WTC11 (cell line): ENCODE measurements around the gene SCRG1. TPM values are rescaled to one million over a fixed set of nuclear protein-coding genes. Genes with fewer than 3 reads are reported as not detected.
A peak's percentile ranks its signal among the peaks of the same experiment; 100 is the strongest.

Source experiments
- ATAC-seq: fragments of 200-7000 bp; cut with Tn5 transposase; 2 replicates; pipeline ENCODE4 v1.10.0; 2021; ENCODE audit warnings: mild to moderate bottlenecking, moderate library complexity
- CTCF ChIA-PET: fragments of 300-600 bp; sonication (Branson Sonifier 250); formaldehyde crosslinking; loops from one replicate; lab custom pipeline; 2021; ENCODE audit warnings: antibody characterized with exemption; lab: Charles Lee
- POLR2A ChIA-PET: fragments of 350-600 bp; sonication (Branson Sonifier 250); formaldehyde crosslinking; loops from one replicate; lab custom pipeline; 2021; ENCODE audit warnings: antibody characterized with exemption; lab: Charles Lee
- DNase-seq: peaks from one replicate; pipeline ENCODE4 v3.0.0; 2021; ENCODE audit warnings: low spot score
- H3K27ac Mint-ChIP-seq: 2 replicates; pipeline ENCODE4 v1.8.0; 2021; ENCODE audit warnings: mixed read lengths
- H3K27me3 Mint-ChIP-seq: 2 replicates; pipeline ENCODE4 v1.8.0; 2021; ENCODE audit warnings: low read depth, mild to moderate bottlenecking, moderate library complexity, mixed read lengths
- H3K36me3 Mint-ChIP-seq: 2 replicates; pipeline ENCODE4 v1.8.0; 2021; ENCODE audit warnings: mixed read lengths
- H3K4me1 Mint-ChIP-seq: 2 replicates; pipeline ENCODE4 v1.8.0; 2022; ENCODE audit warnings: mixed read lengths
- H3K4me3 Mint-ChIP-seq: 2 replicates; pipeline ENCODE4 v1.8.0; 2021; ENCODE audit warnings: mild to moderate bottlenecking, moderate library complexity, mixed read lengths
- H3K9me3 Mint-ChIP-seq: 2 replicates; pipeline ENCODE4 v1.8.0; 2021; ENCODE audit warnings: mixed read lengths
- FOXJ3 ChIP-seq: sonication (generic); formaldehyde crosslinking; IDR thresholded peaks from 2 replicates; pipeline ENCODE4 v1.9.0; 2021; ENCODE audit warnings: missing genetic modification reagents, mild to moderate bottlenecking, borderline replicate concordance
- GABPB1 ChIP-seq: sonication (generic); formaldehyde crosslinking; IDR thresholded peaks from 2 replicates; pipeline ENCODE4 v1.8.1; 2023; ENCODE audit warnings: mild to moderate bottlenecking, missing genetic modification reagents
- JAZF1 ChIP-seq: fragments of 250-450 bp; sonication (Bioruptor Pico); IDR thresholded peaks from 2 replicates; pipeline ENCODE4 v1.9.0; 2021; ENCODE audit warnings: moderate library complexity, mild to moderate bottlenecking, inconsistent platforms
- TEAD4 ChIP-seq: sonication (generic); formaldehyde crosslinking; IDR thresholded peaks from 2 replicates; pipeline ENCODE4 v1.8.0; 2022; ENCODE audit warnings: mild to moderate bottlenecking, missing genetic modification reagents
- ZNF138 ChIP-seq: sonication (generic); formaldehyde crosslinking; conservative IDR thresholded peaks from 2 replicates; pipeline ENCODE4 v1.8.1; 2022; ENCODE audit warnings: mild to moderate bottlenecking, moderate library complexity, missing genetic modification reagents
- ZNF263 ChIP-seq: sonication (generic); formaldehyde crosslinking; IDR thresholded peaks from 2 replicates; pipeline ENCODE4 v1.8.1; 2022; ENCODE audit warnings: low read depth, mild to moderate bottlenecking, moderate library complexity, missing genetic modification reagents
- ZNF317 ChIP-seq: sonication (generic); formaldehyde crosslinking; IDR thresholded peaks from 2 replicates; pipeline ENCODE4 v1.8.1; 2023; ENCODE audit warnings: low read depth, mild to moderate bottlenecking, moderate library complexity, missing genetic modification reagents, borderline replicate concordance
- total RNA-seq: library from RNA; stranded (reverse); gene quantifications from 3 replicates; pipeline ENCODE4 v1.2.3, GENCODE V29; 2021
- TF ChIP-seq, protein P1 (sequence below): fragments of 250-450 bp; sonication (Bioruptor Pico); conservative IDR thresholded peaks from 2 replicates; pipeline ENCODE4 v1.9.0; 2021; ENCODE audit warnings: mild to moderate bottlenecking
- TF ChIP-seq, protein P2 (sequence below): sonication (generic); formaldehyde crosslinking; IDR thresholded peaks from 2 replicates; pipeline ENCODE4 v1.8.1; 2023; ENCODE audit warnings: mild to moderate bottlenecking, missing genetic modification reagents
- TF ChIP-seq, protein P3 (sequence below): sonication (generic); formaldehyde crosslinking; conservative IDR thresholded peaks from 2 replicates; pipeline ENCODE4 v1.8.1; 2022; ENCODE audit warnings: mild to moderate bottlenecking, missing genetic modification reagents
- TF ChIP-seq, protein P4 (sequence below): fragments of 250-450 bp; sonication (Bioruptor Pico); IDR thresholded peaks from 2 replicates; pipeline ENCODE4 v2.1.2; 2022; ENCODE audit warnings: mild to moderate bottlenecking, moderate library complexity
- TF ChIP-seq, protein P5 (sequence below): sonication (generic); formaldehyde crosslinking; IDR thresholded peaks from 2 replicates; pipeline ENCODE4 v1.8.1; 2023; ENCODE audit warnings: mild to moderate bottlenecking, missing genetic modification reagents, moderate library complexity

Gene SCRG1
- total RNA-seq, 1 experiment from 2014 or later, result not detected

GRCh38 chr4:173360587-173361221, 38.2 kb downstream of the SCRG1 start (continued):
- TF ChIP-seq GABPB1 (CRISPR knock-in tag), result no peak

DNA sequence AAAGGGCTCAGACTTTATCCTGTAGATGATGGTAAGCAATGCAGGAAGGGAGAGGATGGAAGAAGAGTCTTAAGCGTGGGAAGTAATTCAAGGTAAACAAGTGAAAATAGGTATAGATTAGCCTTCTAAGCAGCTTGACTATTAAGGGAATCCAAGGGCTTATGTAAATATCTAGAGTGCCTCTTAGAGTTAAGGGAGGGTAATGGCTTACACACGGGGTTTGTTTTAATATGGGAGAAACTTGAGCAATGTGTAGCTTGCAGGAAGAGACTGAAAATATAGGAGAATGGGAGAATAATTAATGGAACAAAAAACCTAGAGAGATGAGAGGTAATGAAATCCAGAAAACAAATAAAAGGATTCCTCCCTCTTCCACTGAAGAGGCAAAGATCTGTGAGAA, 41.0 kb downstream of the SCRG1 start:
- no peaks in the 10 kb centered on the region for H3K4me1 Mint-ChIP-seq
- H3K4me3 Mint-ChIP-seq, result no peak overlapping the region
- TF ChIP-seq ZNF263 (CRISPR knock-in tag) (no peak), ZNF138 (CRISPR knock-in tag) (no peak), JAZF1 (CRISPR knock-in tag) (no peak)
- TF ChIP-seq, protein P1, sequence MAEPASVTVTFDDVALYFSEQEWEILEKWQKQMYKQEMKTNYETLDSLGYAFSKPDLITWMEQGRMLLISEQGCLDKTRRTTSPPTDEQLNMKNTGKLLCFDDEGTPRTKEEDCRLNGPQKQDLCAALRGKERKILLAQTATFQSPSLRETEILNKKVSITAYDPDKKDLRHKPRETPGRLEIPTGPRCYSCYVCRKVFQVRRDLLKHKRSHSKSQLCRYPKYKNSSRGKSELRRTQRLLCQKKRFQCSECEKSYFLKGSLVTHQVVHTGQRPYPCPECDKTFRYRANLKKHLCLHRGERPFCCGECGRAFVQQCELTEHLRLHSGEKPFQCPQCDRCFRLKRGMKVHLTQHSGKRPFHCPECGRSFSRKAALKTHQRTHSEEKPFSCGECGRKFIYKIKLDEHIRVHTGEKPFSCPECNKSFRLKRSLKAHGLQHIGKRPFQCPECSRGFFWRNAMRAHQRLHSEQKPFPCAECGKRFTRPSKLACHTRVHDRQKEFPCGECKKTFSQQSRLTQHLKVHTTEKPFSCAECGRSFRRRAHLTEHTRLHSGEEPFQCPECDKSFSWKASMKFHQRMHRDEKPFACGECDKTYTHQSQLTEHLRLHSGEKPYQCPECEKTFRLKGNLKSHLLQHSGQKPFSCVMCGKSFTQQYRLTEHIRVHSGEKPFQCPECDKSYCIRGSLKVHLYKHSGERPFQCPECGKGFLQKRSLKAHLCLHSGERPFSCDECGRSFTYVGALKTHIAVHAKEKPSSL (CRISPR knock-in tag), result no peak
- CTCF ChIA-PET, result interaction anchor here (0.5 kb wide), 1 partner anchor 21 kb away, joined by 4 read pairs; no protein-coding TSS in a partner anchor
- DNase-seq, result no peak
- H3K36me3 Mint-ChIP-seq, result peaks cover 4% of the 10 kb centered on the region; the same call in 1 of the 2 replicates
- ATAC-seq, result 0 out of 2 replicates have a peak, but pooled peaks have one; percentile 38
- H3K27ac Mint-ChIP-seq, result no peak overlapping the region
- peaks cover 9% of the 10 kb centered on the region for H3K9me3 Mint-ChIP-seq
- POLR2A ChIA-PET, result no interaction called here
- H3K27me3 Mint-ChIP-seq, result no peaks in the 10 kb centered on the region

GRCh38 chr4:173347467-173347866, 51.4 kb downstream of the SCRG1 start:
- DNase-seq, result no peak
- TF ChIP-seq JAZF1 (CRISPR knock-in tag), result no peak
- TF ChIP-seq ZNF317 (CRISPR knock-in tag), result peak; percentile 71; the same call in 1 of the 2 replicates
- TF ChIP-seq, protein P2, sequence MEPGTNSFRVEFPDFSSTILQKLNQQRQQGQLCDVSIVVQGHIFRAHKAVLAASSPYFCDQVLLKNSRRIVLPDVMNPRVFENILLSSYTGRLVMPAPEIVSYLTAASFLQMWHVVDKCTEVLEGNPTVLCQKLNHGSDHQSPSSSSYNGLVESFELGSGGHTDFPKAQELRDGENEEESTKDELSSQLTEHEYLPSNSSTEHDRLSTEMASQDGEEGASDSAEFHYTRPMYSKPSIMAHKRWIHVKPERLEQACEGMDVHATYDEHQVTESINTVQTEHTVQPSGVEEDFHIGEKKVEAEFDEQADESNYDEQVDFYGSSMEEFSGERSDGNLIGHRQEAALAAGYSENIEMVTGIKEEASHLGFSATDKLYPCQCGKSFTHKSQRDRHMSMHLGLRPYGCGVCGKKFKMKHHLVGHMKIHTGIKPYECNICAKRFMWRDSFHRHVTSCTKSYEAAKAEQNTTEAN (CRISPR knock-in tag), result no peak
- TF ChIP-seq, protein P3, sequence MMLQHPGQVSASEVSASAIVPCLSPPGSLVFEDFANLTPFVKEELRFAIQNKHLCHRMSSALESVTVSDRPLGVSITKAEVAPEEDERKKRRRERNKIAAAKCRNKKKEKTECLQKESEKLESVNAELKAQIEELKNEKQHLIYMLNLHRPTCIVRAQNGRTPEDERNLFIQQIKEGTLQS, result no peak
- no peak for TF ChIP-seq FOXJ3
- TF ChIP-seq, protein P4, sequence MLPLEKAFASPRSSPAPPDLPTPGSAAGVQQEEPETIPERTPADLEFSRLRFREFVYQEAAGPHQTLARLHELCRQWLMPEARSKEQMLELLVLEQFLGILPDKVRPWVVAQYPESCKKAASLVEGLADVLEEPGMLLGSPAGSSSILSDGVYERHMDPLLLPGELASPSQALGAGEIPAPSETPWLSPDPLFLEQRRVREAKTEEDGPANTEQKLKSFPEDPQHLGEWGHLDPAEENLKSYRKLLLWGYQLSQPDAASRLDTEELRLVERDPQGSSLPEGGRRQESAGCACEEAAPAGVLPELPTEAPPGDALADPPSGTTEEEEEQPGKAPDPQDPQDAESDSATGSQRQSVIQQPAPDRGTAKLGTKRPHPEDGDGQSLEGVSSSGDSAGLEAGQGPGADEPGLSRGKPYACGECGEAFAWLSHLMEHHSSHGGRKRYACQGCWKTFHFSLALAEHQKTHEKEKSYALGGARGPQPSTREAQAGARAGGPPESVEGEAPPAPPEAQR (CRISPR knock-in tag), result no peak
- TF ChIP-seq TEAD4, result no peak
- POLR2A ChIA-PET, result no interaction called here
- Mint-ChIP-seq H3K4me1 (peaks cover 30% of the 10 kb centered on the region), H3K9me3 (peaks cover 4% of the 10 kb centered on the region; the same call in 1 of the 2 replicates), H3K27ac (no peak overlapping the region), H3K36me3 (0 out of 2 replicates have a peak, but pooled peaks cover 3% of the 10 kb centered on the region), H3K27me3 (no peaks in the 10 kb centered on the region), H3K4me3 (no peak overlapping the region)
- no peak for ATAC-seq
- CTCF ChIA-PET, result interaction anchor here (1.3 kb wide), 1 partner anchor 46 kb away, joined by 4 read pairs; no protein-coding TSS in a partner anchor

DNA sequence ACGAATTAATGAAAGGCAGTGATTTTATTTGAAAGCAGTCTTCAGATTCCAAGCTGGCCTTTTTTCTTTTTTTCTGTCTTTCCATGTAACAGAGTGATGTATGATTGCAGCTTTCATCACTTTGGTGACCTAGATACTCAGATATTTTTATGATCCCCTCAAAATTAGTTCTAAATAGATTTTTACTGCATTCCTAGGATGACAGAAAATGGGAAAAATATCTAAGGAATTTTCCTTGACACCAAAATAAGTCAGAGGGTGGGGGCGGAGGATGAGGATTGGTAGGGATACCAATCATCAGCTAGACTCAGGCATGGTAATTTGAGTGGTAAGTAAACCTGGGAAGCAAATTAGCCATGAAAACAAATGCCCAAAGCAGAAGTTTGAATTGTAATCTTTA, 52.8 kb downstream of the SCRG1 start:
- TF ChIP-seq, protein P5, sequence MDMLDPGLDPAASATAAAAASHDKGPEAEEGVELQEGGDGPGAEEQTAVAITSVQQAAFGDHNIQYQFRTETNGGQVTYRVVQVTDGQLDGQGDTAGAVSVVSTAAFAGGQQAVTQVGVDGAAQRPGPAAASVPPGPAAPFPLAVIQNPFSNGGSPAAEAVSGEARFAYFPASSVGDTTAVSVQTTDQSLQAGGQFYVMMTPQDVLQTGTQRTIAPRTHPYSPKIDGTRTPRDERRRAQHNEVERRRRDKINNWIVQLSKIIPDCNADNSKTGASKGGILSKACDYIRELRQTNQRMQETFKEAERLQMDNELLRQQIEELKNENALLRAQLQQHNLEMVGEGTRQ (CRISPR knock-in tag), result no peak
- Mint-ChIP-seq H3K9me3 (peaks cover 4% of the 10 kb centered on the region; the same call in 1 of the 2 replicates), H3K4me1 (peaks cover 34% of the 10 kb centered on the region), H3K27ac (no peak overlapping the region; the same call in 1 of the 2 replicates), H3K4me3 (no peak overlapping the region), H3K27me3 (no peaks in the 10 kb centered on the region), H3K36me3 (0 out of 2 replicates have a peak, but pooled peaks cover 3% of the 10 kb centered on the region)
- POLR2A ChIA-PET, result no interaction called here
- CTCF ChIA-PET, result interaction anchor here (1.2 to 2.1 kb wide), 3 partner anchors 23 to 332 kb away, joined by 3 to 9 read pairs (median 6); no protein-coding TSS in a partner anchor
- DNase-seq (no peak), ATAC-seq (no peak)
